ENCODE results near the gene PCDHGA3. TPM values are rescaled to one million over a fixed set of nuclear protein-coding genes. Genes with fewer than 3 reads are reported as not detected.
"Not testable (repeated sequence)": the region's sequence is repeated elsewhere in the genome, so short reads cannot be mapped to it uniquely, and the experiment has no call there.

PCDHGA3 gene
- total RNA-seq = 1 to 10 TPM; 1.0 to 3.5 (median 2.9) TPM

DNA sequence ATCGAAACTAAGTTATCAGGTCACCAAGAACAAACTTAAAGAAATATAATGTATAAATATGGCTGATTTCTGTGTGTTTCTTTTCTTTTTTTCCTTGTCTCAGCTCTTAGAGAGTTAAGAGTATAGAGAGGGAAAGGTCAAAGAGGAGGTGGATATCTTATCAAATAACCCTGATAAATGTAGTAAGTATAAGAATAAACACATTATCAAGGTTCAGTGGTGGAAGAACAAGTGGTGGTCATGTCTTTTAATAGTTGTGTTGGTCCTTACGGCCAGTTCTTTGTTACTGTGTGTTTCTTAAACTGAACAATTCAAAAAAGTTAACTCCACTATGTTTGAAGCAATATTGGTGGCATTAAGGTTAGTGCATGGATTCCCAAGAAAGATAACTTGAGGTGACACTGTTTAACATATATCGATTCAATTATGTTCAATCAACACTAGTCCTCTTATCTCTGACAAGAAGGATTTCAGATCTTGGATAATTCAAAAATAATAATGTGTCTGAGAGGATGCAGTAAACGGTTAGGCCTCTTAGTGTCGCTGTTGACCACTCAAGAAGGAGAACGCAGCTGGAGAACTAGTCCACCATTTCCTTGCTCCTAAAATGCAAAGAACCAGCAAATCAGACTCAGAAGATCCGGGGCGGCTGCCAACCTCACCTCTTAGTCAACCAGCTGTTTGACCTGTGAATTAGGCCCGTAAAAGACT lies at the start of gene PCDHGA3:
PCDHGA3 (plus strand) TSS at position 588 of the 711 bp plus-strand sequence. CDS start 205 bp downstream, outside the sequence.
- DNase-seq (ENCODE audit: low spot score in 2 of 2) = no peak
- intact Hi-C loops (cut with DNase I; ENCODE audit: low total_unique reads) = no loop called here
- no peak within 1 kb of the TSS for H3K4me3 ChIP-seq (ENCODE audit: low read depth, poor library complexity, severe bottlenecking)
- TF ChIP-seq POLR2A (IDR thresholded peaks at IDR 0.05) = no peak
- TF ChIP-seq, protein P1, sequence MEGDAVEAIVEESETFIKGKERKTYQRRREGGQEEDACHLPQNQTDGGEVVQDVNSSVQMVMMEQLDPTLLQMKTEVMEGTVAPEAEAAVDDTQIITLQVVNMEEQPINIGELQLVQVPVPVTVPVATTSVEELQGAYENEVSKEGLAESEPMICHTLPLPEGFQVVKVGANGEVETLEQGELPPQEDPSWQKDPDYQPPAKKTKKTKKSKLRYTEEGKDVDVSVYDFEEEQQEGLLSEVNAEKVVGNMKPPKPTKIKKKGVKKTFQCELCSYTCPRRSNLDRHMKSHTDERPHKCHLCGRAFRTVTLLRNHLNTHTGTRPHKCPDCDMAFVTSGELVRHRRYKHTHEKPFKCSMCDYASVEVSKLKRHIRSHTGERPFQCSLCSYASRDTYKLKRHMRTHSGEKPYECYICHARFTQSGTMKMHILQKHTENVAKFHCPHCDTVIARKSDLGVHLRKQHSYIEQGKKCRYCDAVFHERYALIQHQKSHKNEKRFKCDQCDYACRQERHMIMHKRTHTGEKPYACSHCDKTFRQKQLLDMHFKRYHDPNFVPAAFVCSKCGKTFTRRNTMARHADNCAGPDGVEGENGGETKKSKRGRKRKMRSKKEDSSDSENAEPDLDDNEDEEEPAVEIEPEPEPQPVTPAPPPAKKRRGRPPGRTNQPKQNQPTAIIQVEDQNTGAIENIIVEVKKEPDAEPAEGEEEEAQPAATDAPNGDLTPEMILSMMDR (IDR thresholded peaks at IDR 0.05) = no peak
- WGBS, 2 donors = 23 to 31% methylated on average over 9 of the region's 9 CpGs

DNA sequence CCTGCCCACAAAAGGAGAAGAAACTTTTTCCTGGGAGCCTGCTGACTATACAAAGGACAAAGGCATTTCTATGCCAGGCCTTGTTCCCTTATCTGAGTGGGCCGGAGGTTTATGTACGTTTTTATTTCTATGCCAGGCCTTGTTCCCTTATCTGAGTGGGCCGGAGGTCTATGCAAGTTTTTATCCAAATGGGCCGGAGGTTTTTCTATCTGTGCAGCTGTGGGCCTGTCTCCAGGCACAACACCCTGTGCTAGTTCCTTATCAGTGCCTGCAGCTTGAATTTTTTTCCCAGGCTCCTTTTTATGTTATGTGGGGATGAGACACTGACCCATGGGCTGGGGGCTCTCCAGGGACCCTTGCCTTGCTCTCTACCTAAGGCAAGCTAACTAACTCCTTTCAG lies 45.3 kb upstream of the PCDHGA3 start:
- TF ChIP-seq POLR2A (IDR thresholded peaks at IDR 0.05) = no peak
- TF ChIP-seq, protein P1 (IDR thresholded peaks at IDR 0.05) = no peak
- DNase-seq (ENCODE audit: low spot score in 2 of 2) = no peak
- H3K4me3 ChIP-seq (ENCODE audit: low read depth, poor library complexity, severe bottlenecking) = no peak overlapping the region
- WGBS, 2 donors = 92 to 94% methylated on average over 4 of the region's 4 CpGs
- intact Hi-C loops (cut with DNase I; ENCODE audit: low total_unique reads) = no loop called here

DNA sequence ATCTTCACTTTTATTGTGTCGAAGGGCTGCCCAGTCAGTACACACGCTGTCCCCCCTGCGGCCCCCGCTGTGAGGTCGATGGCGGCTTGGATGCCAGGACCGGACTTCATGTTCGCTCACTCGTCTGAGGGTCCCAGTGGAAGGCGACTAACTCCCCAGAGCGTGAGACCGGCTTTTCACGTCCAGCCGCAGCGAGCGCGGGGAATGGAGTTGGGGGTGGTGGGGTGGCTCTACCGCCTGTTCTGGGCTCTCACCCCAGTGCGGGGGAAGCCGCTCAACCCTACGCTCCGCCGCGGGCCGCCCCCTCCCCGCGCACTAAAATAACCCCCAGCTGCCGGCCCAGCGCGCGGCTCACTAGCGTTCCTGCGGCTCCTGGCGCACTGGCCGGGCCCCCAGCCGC lies 39.9 kb upstream of the PCDHGA3 start, which contains the start of gene SLC25A2:
SLC25A2 (minus strand) TSS at position 294 of the 400 bp plus-strand sequence; CDS start at position 110, 184 bp downstream.
- 47 to 54% methylated on average over 30 to 34 of the region's 36 CpGs for WGBS, 2 donors
- intact Hi-C loops (cut with DNase I; ENCODE audit: low total_unique reads) = no loop called here
- DNase-seq (ENCODE audit: low spot score in 2 of 2) = no peak
- H3K4me3 ChIP-seq (ENCODE audit: low read depth, poor library complexity, severe bottlenecking) = no peak within 1 kb of the TSS
- TF ChIP-seq POLR2A (IDR thresholded peaks at IDR 0.05) = no peak
- TF ChIP-seq, protein P1 (IDR thresholded peaks at IDR 0.05) = no peak

DNA sequence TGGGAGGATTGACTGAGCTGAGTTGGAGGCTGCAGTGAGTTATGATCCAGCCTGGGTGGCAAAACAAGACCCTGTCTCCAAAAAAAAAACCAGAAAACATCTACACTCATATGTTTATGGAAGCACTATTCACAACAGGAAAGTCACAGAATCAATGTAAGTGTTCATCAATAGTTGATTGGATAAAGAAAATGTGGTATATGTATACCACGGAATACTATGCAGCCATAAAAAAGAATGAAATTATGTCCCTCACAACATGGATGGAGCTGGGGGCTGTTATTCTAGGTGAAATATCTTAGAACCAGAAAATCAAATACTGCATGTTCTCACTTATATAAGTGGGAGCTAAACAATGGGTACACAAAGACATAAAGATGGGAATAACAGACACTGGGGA lies 37.0 kb upstream of the PCDHGA3 start:
- DNase-seq (ENCODE audit: low spot score in 2 of 2) = no peak
- no peak overlapping the region for H3K4me3 ChIP-seq (ENCODE audit: low read depth, poor library complexity, severe bottlenecking)
- no peak for TF ChIP-seq POLR2A (IDR thresholded peaks at IDR 0.05)
- TF ChIP-seq, protein P1 (IDR thresholded peaks at IDR 0.05) = no peak
- intact Hi-C loops (cut with DNase I; ENCODE audit: low total_unique reads) = no loop called here
- WGBS, 2 donors = 95 to 96% methylated on average over 1 of the region's 1 CpG

DNA sequence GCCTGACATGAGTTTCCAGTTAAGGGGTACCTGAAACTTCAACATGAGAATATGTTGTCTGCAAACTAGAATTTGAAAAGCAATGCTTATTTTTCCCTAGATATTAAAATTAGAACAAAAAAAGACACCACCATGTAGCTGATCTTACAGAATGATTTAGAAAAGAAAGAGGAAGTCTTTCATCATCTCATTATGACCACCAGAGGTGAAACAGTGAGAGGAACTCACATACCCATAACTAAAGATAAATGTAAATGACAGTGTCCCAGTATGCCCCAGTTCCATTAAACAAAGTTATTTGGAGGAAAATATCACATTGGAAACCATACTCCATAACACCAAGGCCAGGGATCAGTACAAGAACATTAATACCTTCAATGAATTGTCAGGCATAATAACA lies 29.9 kb upstream of the PCDHGA3 start:
- no peak for DNase-seq (ENCODE audit: low spot score in 2 of 2)
- intact Hi-C loops (cut with DNase I; ENCODE audit: low total_unique reads) = no loop called here
- no peak overlapping the region for H3K4me3 ChIP-seq (ENCODE audit: low read depth, poor library complexity, severe bottlenecking)
- TF ChIP-seq, protein P1 (IDR thresholded peaks at IDR 0.05) = no peak
- TF ChIP-seq POLR2A (IDR thresholded peaks at IDR 0.05) = no peak

DNA sequence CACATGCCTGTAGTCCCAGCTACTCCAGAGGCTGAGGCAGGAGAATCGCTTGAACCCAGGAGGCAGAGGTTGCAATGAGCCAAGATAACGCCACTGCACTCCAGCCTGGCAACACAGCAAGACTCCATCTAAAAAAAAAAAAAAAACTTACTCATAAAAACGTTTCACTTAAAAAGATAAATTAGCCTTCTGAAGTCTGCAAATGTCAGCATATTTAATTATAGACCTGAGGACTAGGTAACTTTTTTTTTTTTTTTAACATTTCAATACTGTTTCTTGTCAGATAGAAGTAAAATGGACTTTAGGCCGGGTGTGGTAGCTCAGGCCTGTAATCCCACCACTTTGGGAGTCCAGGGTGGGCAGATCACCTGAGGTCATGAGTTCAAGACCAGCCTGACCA lies 26.7 kb upstream of the PCDHGA3 start:
- DNase-seq (ENCODE audit: low spot score in 2 of 2); intact Hi-C loops (cut with DNase I; ENCODE audit: low total_unique reads); H3K4me3 ChIP-seq (ENCODE audit: low read depth, poor library complexity, severe bottlenecking): not testable (repeated sequence)
- 83 to 86% methylated on average over 4 of the region's 4 CpGs for WGBS, 2 donors
